OCI-LY1 (cell line): ENCODE measurements around the gene CYFIP1.

Source experiments
- EZH2 ChIP-seq: fragments of 200-600 bp; sonication (generic), shearing (Covaris generic); IDR thresholded peaks from 2 replicates; pipeline ENCODE4 v1.8.0; 2017; ENCODE audit warnings: borderline replicate concordance, mixed run types, mild to moderate bottlenecking, antibody characterized with exemption, low read length, moderate library complexity, mixed read lengths
- TF ChIP-seq, protein P1 (sequence below): fragments of 200-600 bp; sonication (generic), shearing (Covaris generic); IDR thresholded peaks from 2 replicates; pipeline ENCODE4 v1.5.1; 2017; ENCODE audit warnings: mild to moderate bottlenecking, antibody characterized with exemption, low read length, moderate library complexity, mixed read lengths

DNA sequence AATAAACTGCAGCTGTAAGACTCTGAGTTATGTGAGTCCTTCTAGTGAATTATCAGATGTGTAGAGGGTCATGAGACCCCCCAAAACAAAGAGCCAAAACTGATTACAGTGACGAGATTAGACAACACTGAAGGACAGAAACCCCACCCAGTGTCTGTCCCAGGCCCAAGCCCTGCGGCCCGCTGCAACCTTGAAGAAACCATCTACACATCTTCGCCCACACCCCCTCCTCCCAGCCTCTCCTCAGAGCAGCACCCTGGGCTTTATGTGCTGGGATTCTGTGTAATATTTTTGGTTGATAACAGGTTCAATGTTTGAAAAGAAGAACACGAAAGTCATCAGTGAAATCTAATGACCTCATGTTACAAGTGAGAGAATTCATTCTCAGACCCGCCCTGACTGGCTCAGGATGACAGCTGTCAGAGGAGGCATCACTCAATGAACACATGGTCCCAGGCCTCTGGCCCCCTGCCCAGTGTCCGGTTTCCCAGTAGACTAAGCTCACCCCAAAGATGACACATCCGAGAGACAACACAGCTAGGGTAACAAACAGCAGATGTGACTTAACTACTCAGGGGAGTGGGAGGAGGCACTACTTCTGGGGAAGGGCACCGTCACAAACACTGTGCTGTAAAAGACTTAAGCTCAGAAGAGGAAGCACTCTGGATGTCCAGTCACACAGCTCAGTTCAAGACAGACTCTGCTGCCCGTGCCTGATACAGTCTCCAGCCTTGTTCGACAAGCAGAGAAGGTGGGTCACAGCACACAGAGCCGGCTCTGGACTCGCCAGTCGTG, 92.8 kb downstream of the CYFIP1 start:
- TF ChIP-seq, protein P1, sequence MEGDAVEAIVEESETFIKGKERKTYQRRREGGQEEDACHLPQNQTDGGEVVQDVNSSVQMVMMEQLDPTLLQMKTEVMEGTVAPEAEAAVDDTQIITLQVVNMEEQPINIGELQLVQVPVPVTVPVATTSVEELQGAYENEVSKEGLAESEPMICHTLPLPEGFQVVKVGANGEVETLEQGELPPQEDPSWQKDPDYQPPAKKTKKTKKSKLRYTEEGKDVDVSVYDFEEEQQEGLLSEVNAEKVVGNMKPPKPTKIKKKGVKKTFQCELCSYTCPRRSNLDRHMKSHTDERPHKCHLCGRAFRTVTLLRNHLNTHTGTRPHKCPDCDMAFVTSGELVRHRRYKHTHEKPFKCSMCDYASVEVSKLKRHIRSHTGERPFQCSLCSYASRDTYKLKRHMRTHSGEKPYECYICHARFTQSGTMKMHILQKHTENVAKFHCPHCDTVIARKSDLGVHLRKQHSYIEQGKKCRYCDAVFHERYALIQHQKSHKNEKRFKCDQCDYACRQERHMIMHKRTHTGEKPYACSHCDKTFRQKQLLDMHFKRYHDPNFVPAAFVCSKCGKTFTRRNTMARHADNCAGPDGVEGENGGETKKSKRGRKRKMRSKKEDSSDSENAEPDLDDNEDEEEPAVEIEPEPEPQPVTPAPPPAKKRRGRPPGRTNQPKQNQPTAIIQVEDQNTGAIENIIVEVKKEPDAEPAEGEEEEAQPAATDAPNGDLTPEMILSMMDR = no peak
- TF ChIP-seq EZH2 = no peak
